T-helper 1 cell treated with Interleukin-12 subunit alpha and Interleukin-12 subunit beta and Interleukin-4 antibody, amounts not matched to agents 30 μg/mL and 1 μg/mL, for 36 hours (primary cell): ENCODE measurements around the gene MRAS.

Experiments
- H3K27ac Mint-ChIP-seq: one replicate; pipeline ENCODE4 v1.8.0; 2021; ENCODE audit warnings: mild to moderate bottlenecking, mixed read lengths
- H3K27me3 Mint-ChIP-seq: one replicate; pipeline ENCODE4 v1.8.0; 2021; ENCODE audit warnings: low read depth, mixed read lengths
- H3K36me3 Mint-ChIP-seq: one replicate; pipeline ENCODE4 v1.8.0; 2021; ENCODE audit warnings: low read depth, mixed read lengths
- H3K4me1 Mint-ChIP-seq: one replicate; pipeline ENCODE4 v1.8.0; 2021; ENCODE audit warnings: low read depth, mixed read lengths
- H3K4me3 Mint-ChIP-seq: one replicate; pipeline ENCODE4 v1.8.0; 2021; ENCODE audit warnings: mild to moderate bottlenecking, moderate library complexity, mixed read lengths
- H3K9me3 Mint-ChIP-seq: one replicate; pipeline ENCODE4 v1.8.0; 2021; ENCODE audit warnings: mixed read lengths

Gene MRAS

DNA sequence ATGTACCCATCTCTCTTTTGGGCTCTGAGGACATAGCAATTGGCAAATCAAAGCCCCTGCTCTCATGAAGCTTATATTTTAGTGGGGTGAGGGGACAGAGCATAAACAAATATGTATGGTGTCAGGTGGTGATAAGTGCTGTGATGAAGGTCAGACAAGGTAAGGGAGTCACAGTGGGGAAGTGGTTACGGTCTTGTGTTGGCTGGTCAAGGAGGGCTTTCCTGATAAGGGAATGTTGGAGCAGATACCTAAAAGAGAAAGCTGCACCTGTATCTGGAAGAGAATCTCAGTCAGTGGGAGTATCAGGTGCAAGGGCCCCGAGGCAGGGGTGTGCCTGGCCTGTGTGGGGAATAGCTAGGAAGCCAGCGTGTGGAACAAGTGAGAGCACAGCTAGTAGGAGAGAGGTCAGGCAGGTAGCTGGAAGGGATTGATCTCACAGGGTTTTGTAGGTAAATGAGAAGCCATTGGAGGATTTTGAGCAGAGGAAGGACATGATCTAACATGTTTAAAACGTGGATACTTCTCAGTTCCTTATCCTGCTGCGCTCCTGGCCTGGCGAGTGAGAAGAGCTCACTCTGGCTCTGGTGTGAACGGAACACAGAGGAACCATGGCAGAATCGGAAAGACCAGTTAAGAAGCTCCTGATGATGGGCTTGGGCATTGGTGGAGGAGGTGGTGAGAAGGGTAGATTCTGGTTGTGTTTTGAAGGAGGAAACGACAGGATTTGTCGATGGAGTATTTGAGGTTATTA lies 35.5 kb downstream of the MRAS start:
- no peaks in the 10 kb centered on the region for H3K36me3 Mint-ChIP-seq

DNA sequence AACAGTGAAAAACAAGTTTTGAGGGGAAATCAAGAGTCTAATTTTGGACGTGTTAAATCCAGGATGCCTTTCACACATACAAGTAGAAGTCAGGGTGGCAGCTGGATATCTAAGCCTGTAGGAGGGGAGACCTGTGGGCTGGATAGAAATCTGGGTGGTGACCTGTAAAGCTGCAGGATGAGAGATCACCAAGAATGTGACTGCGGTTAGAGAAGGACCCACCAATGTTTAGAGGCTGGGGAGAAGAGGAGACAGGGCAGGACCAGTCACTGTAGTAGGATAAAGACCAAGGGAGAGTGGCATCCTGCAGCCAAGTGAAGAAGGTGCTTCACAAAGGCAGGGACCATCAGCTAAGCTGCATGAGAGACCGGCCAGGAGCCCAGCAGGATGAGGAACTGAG lies 36.2 kb downstream of the MRAS start:
- H3K4me1 Mint-ChIP-seq, result no peaks in the 10 kb centered on the region
- H3K36me3 Mint-ChIP-seq, result no peaks in the 10 kb centered on the region
- no peaks in the 10 kb centered on the region for H3K27me3 Mint-ChIP-seq
- H3K4me3 Mint-ChIP-seq, result no peak overlapping the region
- H3K9me3 Mint-ChIP-seq, result no peaks in the 10 kb centered on the region
- H3K27ac Mint-ChIP-seq, result no peak overlapping the region

More for the DNA sequence above, 35.5 kb downstream of the MRAS start:
- Mint-ChIP-seq H3K9me3 (no peaks in the 10 kb centered on the region), H3K27me3 (no peaks in the 10 kb centered on the region), H3K4me1 (no peaks in the 10 kb centered on the region), H3K27ac (no peak overlapping the region), H3K4me3 (no peak overlapping the region)

DNA sequence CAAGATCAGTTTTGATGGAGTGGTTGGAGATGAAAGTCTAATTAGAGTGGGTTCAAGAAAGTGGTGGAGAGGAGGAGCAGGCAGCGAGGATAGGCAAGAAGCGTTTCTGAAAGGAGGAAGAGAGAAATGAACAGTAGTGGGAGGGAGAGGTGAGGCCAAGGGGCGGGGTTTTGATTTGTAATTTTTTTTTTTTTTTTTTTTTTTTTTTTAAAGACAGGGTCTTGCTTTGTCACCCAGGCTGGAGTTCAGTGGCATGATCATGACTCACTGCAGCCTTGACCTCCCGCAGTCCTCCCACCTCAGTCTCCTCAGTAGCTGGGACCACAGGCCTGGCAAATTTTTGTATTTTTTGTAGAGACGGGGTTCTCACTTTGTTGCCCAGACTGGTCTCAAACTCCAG lies 36.6 kb downstream of the MRAS start:
- Mint-ChIP-seq H3K4me3 (no peak overlapping the region), H3K4me1 (no peaks in the 10 kb centered on the region), H3K9me3 (no peaks in the 10 kb centered on the region), H3K27me3 (no peaks in the 10 kb centered on the region), H3K27ac (no peak overlapping the region), H3K36me3 (no peaks in the 10 kb centered on the region)

DNA sequence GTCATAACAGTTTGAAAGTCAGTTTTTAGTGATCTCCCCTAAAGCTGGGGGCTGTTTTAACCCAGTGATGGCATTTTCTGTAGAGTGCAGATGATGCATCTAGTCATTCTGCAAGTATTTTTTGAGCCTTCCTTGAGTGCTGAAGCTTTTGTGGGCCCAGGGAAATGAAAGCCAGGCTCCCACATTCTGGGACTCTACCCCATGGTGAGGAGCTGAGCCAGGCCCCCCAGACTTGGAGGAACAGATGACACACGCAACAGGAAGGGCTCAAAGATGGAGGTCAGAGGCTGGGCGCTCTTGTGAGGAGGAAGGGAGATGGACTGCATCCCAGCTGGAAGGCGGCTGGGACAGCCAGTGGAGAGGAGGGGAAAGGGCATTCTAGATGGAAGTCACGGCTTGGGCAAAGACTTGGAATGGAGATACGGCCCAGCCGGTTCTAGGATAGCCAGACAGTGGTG lies 40.8 kb downstream of the MRAS start:
- Mint-ChIP-seq H3K27me3 (peaks cover 4% of the 10 kb centered on the region), H3K4me1 (no peaks in the 10 kb centered on the region), H3K36me3 (no peaks in the 10 kb centered on the region)

DNA sequence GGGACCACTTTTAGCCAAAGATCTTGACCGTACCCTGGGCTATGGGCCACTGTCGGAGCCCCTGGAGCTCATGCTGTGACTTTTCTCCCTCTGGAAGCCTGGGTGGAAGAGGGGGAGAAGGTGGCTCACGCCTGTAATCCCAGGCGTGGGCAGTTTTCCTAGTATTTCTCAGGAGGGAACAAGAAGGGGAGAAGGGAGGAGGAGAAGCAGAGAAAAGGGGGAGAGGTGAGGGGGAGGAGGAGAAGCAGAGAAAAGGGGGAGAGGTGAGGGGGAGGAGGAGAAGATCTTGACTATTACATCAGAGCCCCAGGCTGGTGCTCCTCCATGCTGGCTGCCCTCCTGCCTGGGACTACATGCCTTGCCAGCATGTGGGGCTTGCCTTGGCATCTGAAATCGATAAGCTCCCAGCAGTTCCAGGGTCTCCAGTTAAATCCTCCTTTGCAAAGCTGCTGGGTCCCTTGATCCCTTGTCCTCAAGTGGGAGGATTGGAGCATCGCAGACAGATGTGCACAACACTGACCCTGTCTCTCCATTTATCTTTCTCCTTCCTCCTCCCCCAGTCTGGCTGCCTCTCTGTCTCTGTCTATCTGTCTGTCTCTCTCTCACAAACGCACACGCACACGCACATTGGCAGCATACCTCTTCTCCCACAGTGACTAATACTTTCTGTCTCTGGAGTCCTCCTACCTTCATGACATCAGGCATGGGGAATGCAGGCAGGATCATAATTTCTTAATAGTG lies 41.6 kb downstream of the MRAS start:
- Mint-ChIP-seq H3K27ac (no peak overlapping the region), H3K36me3 (no peaks in the 10 kb centered on the region), H3K4me3 (no peak overlapping the region), H3K4me1 (no peaks in the 10 kb centered on the region), H3K27me3 (peaks cover 4% of the 10 kb centered on the region), H3K9me3 (no peaks in the 10 kb centered on the region)

More for the DNA sequence above, 40.8 kb downstream of the MRAS start:
- H3K27ac Mint-ChIP-seq, result no peak overlapping the region
- H3K4me3 Mint-ChIP-seq, result no peak overlapping the region
- no peaks in the 10 kb centered on the region for H3K9me3 Mint-ChIP-seq

DNA sequence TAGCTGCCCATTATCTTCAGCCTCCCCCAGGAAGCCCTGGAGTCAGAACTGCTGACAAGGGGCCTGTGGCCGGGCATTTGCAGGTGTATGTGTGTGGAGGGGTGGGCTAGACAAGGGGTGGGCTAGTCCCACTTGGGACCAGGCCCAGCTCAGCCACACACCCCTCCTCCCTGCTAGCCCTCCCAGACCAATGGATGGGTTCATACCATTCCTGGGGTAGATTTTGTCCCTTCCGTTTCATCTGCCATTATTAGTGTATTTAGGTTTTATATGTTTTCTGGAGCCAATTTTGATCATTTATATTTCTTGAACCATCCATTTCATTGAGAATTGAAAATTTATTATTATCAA lies 42.2 kb downstream of the MRAS start:
- Mint-ChIP-seq H3K4me3 (no peak overlapping the region), H3K36me3 (no peaks in the 10 kb centered on the region), H3K27me3 (peaks cover 4% of the 10 kb centered on the region), H3K4me1 (no peaks in the 10 kb centered on the region), H3K27ac (no peak overlapping the region), H3K9me3 (no peaks in the 10 kb centered on the region)

DNA sequence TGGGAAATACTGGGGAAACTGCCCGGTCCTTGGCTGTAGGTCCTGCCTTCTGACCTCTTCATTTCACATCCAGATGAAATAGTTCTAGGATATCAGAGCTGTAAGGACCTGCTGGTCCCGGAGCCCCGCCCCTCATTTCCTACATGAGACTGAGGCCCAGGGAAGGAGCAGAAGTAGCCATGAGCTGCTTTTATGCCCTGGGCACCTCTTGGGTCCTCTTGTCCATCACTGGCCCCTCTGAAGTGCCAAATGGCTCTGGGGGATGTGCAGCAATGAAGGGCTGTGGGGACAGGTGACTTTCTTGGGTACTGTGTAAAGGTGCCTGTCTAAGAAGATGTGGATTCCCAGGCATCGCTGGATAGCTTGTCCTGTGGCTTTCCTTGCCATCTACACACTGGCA lies 45.8 kb downstream of the MRAS start:
- H3K4me3 Mint-ChIP-seq, result no peak overlapping the region
- no peaks in the 10 kb centered on the region for H3K9me3 Mint-ChIP-seq
- H3K4me1 Mint-ChIP-seq, result no peaks in the 10 kb centered on the region
- peaks cover 4% of the 10 kb centered on the region for H3K27me3 Mint-ChIP-seq
- no peaks in the 10 kb centered on the region for H3K36me3 Mint-ChIP-seq
- no peak overlapping the region for H3K27ac Mint-ChIP-seq

DNA sequence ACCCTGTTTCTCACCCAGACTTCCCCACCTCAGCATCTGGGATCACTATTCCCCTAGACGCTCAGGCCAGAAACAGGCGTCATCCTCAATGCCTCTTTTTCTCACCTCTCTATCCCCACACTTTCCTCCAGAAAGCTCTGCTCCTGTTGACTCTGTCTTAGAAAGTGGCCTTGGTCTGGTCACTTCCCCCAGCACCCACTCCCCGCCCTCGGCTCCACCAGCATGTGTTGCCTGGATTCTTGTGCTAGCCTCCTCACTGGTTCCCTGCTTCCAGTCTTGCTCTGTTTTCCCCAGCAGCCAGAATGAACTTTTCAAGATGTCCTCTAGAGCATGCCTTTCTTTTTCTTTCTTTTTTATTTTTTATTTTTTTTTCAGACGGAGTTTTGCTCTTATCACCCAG lies 46.3 kb downstream of the MRAS start:
- Mint-ChIP-seq H3K4me3 (no peak overlapping the region), H3K36me3 (no peaks in the 10 kb centered on the region), H3K27ac (no peak overlapping the region), H3K9me3 (no peaks in the 10 kb centered on the region), H3K27me3 (peaks cover 4% of the 10 kb centered on the region), H3K4me1 (no peaks in the 10 kb centered on the region)

DNA sequence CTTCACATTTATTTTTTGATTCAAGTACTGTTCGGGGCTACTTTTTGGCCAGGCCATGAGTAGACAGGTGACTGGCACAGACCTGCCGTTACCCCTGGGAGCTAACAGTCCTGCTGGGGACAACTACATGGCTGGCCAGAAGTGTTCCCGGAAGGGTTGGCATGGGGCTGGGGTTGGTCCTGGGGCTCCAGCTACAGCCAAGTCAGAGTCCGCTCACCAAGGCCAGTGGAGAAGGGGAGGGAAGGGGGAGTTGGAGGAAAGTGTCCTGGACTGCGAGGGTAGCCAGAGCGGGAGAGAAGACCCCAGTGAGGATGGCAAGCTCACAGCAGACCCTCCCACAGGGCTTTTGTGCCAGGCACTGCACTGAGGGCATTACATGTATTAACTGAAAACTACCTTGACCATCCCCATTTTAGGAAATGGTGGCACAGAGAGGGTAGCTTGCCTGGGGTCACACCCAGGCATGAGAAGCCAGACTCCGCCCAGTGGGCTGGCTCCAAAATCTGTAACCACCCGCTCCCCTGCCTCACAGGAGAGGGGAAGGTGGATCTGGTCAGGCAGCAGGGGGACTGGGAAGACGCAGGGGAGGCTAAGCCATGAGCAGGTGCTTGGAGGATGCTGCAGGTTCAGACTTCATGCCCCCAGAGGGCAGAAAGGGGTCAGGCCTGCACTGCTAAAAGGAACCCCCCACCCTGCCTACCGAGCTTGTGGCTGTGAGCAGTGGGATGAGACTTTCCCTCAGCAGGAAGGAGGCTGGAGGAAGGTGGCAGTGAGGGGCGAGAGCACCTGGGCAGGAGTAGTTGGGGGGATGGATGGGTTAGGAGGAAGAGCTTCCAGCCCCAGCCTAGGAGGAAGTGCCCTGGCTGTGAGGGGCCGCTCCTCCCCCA lies 47.7 kb downstream of the MRAS start:
- Mint-ChIP-seq H3K9me3 (no peaks in the 10 kb centered on the region), H3K36me3 (no peaks in the 10 kb centered on the region), H3K4me1 (no peaks in the 10 kb centered on the region), H3K4me3 (no peak overlapping the region), H3K27ac (no peak overlapping the region), H3K27me3 (peaks cover 4% of the 10 kb centered on the region)

DNA sequence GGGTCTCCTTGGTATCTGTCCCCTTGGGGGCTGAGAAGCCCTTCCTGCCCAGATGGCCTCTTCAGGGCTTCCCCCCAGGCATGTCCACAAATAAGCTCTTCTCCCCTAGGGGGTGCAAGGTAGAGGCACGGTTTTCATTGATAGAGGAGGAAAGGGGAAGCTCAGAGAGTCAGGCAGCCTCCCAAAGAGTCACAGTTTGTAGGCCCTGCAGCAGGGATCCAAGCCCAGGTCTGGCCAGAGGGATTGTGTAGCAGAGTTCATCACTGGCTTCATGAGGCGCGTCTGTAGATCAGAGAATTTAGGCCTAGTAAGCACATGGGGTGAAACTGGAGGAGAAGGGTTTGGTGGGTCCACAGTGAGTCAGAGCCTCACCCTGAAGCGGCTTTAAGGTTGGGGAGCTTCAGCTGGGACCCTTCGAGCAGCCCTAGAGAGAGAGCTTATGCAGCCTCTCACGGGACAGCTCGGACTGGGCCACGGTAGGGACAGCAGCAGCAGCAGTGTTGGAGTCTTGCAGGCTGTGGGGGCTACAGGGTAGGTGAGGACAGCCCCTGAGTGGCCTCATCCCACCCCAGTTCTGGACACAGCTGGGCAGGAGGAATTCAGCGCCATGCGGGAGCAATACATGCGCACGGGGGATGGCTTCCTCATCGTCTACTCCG lies 48.5 kb downstream of the MRAS start:
- Mint-ChIP-seq H3K36me3 (no peaks in the 10 kb centered on the region), H3K9me3 (no peaks in the 10 kb centered on the region), H3K27me3 (peaks cover 4% of the 10 kb centered on the region), H3K27ac (no peak overlapping the region), H3K4me1 (no peaks in the 10 kb centered on the region), H3K4me3 (no peak overlapping the region)

DNA sequence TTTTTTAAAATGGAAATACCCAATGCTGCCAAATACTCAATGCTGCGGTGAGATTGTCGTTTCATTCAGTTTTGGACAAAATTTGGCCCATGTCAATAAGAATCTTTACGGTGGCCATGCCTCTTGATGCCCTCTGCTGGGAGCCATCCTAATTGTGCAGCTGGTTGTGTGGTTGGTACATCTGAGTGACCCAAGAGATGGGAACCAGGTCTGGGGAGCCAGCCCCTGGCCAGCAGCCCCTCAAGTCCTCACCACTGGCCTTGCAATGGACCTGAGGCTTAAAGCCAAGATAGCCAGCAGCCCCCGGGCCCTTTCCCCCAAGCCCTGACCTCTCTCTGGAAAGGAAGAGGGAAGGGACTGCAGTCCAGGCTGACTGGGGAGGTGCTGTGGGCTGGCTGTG lies 49.6 kb downstream of the MRAS start:
- Mint-ChIP-seq H3K4me3 (no peak overlapping the region), H3K27ac (no peak overlapping the region), H3K9me3 (no peaks in the 10 kb centered on the region), H3K36me3 (no peaks in the 10 kb centered on the region), H3K27me3 (no peaks in the 10 kb centered on the region), H3K4me1 (no peaks in the 10 kb centered on the region)

DNA sequence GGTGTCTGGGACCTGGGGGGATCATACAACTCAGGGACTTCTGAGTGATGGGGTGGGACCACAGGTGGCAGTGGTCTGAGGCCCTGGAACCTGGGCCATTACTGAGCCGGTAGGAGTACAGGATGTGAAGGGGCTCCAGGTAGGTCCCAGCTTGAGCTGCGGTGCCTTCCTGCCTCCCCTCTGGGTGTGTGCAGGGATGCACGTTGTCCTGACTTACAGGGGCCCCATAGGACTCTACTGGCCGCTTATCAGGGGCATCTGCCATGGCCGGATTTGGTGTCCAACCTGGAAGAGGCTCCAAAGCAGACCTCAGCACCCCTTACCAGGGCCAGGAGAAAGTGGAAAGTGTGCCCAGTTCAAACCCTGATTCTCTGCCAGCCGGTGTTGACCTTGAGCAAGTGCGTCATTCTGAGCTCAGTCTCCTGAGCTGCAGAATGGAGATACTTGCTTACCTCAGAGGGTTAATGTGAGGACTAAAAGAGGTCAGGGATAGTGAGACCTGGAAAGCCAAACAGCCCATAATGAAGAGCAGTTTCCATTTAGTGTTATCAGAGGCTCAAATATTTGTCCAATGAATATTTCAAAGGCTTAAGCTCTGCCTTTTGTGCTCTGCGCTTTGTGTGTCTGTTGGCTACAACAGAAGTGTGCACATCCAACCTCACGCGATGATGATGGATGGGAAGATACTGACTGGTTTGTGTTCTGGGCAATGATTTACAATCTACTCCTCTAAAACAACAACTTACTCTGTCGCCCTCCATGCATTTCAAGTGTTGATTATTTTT lies 50.6 kb downstream of the MRAS start:
- H3K4me3 Mint-ChIP-seq, result no peak overlapping the region
- H3K36me3 Mint-ChIP-seq, result no peaks in the 10 kb centered on the region
- H3K4me1 Mint-ChIP-seq, result no peaks in the 10 kb centered on the region

DNA sequence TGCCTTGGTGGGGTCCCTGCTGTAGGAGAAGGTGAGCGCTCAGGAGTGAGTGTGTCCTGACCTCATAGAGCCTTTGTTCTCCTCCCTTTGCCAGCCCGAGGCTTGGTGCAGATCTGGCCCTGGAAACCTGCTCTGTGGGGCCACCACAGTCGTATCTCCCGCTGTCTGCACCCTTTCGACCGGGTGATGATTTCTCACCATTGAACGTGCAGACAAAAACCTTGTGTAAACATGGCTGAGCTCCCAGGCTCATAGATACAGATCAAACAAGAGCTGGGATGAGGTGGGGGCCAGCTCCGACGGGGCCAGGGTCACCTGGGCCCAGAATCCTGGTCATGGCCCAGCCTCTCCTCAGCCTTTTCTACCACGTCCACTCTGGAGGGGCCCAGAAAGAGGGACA lies 51.4 kb downstream of the MRAS start:
- H3K27me3 Mint-ChIP-seq, result peaks cover 3% of the 10 kb centered on the region
- H3K9me3 Mint-ChIP-seq, result no peaks in the 10 kb centered on the region
- no peak overlapping the region for H3K4me3 Mint-ChIP-seq
- no peaks in the 10 kb centered on the region for H3K36me3 Mint-ChIP-seq
- no peak overlapping the region for H3K27ac Mint-ChIP-seq
- no peaks in the 10 kb centered on the region for H3K4me1 Mint-ChIP-seq

More for the DNA sequence above, 50.6 kb downstream of the MRAS start:
- no peaks in the 10 kb centered on the region for H3K9me3 Mint-ChIP-seq
- no peak overlapping the region for H3K27ac Mint-ChIP-seq
- peaks cover under 1% of the 10 kb centered on the region for H3K27me3 Mint-ChIP-seq
